ENCODE data around the gene ZCCHC9.

GRCh38 chr5:81349161-81349560, 47.8 kb downstream of the ZCCHC9 start:
- TF ChIP-seq, protein P1, sequence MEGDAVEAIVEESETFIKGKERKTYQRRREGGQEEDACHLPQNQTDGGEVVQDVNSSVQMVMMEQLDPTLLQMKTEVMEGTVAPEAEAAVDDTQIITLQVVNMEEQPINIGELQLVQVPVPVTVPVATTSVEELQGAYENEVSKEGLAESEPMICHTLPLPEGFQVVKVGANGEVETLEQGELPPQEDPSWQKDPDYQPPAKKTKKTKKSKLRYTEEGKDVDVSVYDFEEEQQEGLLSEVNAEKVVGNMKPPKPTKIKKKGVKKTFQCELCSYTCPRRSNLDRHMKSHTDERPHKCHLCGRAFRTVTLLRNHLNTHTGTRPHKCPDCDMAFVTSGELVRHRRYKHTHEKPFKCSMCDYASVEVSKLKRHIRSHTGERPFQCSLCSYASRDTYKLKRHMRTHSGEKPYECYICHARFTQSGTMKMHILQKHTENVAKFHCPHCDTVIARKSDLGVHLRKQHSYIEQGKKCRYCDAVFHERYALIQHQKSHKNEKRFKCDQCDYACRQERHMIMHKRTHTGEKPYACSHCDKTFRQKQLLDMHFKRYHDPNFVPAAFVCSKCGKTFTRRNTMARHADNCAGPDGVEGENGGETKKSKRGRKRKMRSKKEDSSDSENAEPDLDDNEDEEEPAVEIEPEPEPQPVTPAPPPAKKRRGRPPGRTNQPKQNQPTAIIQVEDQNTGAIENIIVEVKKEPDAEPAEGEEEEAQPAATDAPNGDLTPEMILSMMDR (IDR thresholded peaks at IDR 0.05; ENCODE audit: insufficient read depth, low read length, poor library complexity, severe bottlenecking), result no peak
- no peak for TF ChIP-seq EZH2phosphoT487 (conservative IDR thresholded peaks at IDR 0.05; ENCODE audit: low read length)
